ENCODE data around the gene MGP.

GRCh38 chr12:14907953-14908352, 22.3 kb upstream of the MGP start:
- TF ChIP-seq CTCF (tag by site-specific recombination; IDR thresholded peaks at IDR 0.05) (no peak), ZNF2 (tag by site-specific recombination; IDR thresholded peaks at IDR 0.05) (no peak), YY1 (tag by site-specific recombination; IDR thresholded peaks at IDR 0.05) (no peak), REST (tag by site-specific recombination; IDR thresholded peaks at IDR 0.05) (no peak), ZNF626 (tag by site-specific recombination; IDR thresholded peaks at IDR 0.05) (no peak), BCL11A (tag by site-specific recombination; IDR thresholded peaks at IDR 0.05; ENCODE audit: low read depth) (no peak), ZNF548 (tag by site-specific recombination; IDR thresholded peaks at IDR 0.05) (no peak), ZNF580 (tag by site-specific recombination; IDR thresholded peaks at IDR 0.05) (no peak), ZNF660 (tag by site-specific recombination; IDR thresholded peaks at IDR 0.05) (no peak), ZBTB10 (tag by site-specific recombination; IDR thresholded peaks at IDR 0.05) (no peak), ZNF184 (tag by site-specific recombination; IDR thresholded peaks at IDR 0.05) (no peak), ZBTB49 (tag by site-specific recombination; IDR thresholded peaks at IDR 0.05; ENCODE audit: low read depth) (no peak)
